GM21737 (cell line): ENCODE measurements around the gene ZNF335.
"Not testable (repeated sequence)": the region's sequence is repeated elsewhere in the genome, so short reads cannot be mapped to it uniquely, and the experiment has no call there.

ENCODE experiments used
- ATAC-seq: cut with Tn5 transposase; IDR thresholded peaks from one replicate; pipeline ENCODE4 v1.9.1; 2021; ENCODE audit warnings: mild to moderate bottlenecking, moderate library complexity; ENCODE audit not compliant: unreplicated experiment

ZNF335 gene

GRCh38 chr20:45911486-45912343 is 60.3 kb downstream of the ZNF335 start, which contains the start of gene PLTP:
Gene PLTP, minus strand, starts transcription at chr20:45912155. Its CDS starts 703 bp downstream, at chr20:45911452.
- ATAC-seq = no peak

- peak; percentile 92 for ATAC-seq
These were observed 61.1 kb downstream of the ZNF335 start for GRCh38 chr20:45910670-45911485.

- ATAC-seq = no peak
These were observed 62.0 kb downstream of the ZNF335 start for GRCh38 chr20:45909817-45910669.

GRCh38 chr20:45909336-45909808 is 62.6 kb downstream of the ZNF335 start:
- ATAC-seq = no peak

- ATAC-seq = no peak
These were observed 63.9 kb downstream of the ZNF335 start for GRCh38 chr20:45908084-45908483.

- no peak for ATAC-seq
These were observed 64.6 kb downstream of the ZNF335 start for GRCh38 chr20:45907219-45907948.

- no peak for ATAC-seq
These were observed 66.4 kb downstream of the ZNF335 start for GRCh38 chr20:45905505-45906079.

- no peak for ATAC-seq
These were observed 67.2 kb downstream of the ZNF335 start for GRCh38 chr20:45904583-45905504.

- no peak for ATAC-seq
These were observed 69.8 kb downstream of the ZNF335 start for GRCh38 chr20:45902199-45902701.

- not testable (repeated sequence) for ATAC-seq
These were observed 70.7 kb downstream of the ZNF335 start for GRCh38 chr20:45901332-45901731.

GRCh38 chr20:45899046-45899835 is 72.8 kb downstream of the ZNF335 start:
- ATAC-seq = no peak
